LNCAP (cell line): ENCODE measurements around the gene PLA2G4A.

Experiments used
- TF ChIP-seq, protein P1 (sequence below): fragments of 450-650 bp; IDR thresholded peaks from 2 replicates; pipeline ENCODE4 v1.5.1; 2017; ENCODE audit warnings: mild to moderate bottlenecking

PLA2G4A gene

DNA sequence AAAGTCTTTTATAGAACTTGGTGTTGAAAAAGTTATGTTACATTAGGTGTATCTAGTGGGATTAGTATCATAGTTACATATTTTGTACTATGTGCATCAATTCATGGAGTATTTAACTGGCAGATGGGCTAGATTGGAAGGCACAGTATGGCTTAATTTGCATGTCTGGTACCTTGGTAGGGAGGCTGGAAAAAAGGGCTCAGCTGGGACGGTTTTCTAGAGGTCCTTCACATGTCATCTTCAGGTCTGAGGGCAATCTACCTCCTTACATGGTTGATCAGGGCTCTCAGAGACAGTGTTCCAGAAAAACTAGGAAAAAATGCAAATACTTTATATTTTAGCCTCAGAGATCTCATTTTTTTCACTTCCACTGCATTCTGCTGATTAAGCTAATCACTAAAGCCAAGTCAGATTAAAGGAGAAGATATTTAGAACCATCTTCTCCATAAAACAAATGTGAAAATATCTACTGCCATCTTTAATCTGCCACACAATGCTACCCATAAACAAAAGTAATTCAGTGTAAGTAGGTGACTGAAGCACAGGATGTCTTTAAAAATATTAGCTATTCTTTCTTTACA is 209.3 kb downstream of the PLA2G4A start:
- TF ChIP-seq, protein P1, sequence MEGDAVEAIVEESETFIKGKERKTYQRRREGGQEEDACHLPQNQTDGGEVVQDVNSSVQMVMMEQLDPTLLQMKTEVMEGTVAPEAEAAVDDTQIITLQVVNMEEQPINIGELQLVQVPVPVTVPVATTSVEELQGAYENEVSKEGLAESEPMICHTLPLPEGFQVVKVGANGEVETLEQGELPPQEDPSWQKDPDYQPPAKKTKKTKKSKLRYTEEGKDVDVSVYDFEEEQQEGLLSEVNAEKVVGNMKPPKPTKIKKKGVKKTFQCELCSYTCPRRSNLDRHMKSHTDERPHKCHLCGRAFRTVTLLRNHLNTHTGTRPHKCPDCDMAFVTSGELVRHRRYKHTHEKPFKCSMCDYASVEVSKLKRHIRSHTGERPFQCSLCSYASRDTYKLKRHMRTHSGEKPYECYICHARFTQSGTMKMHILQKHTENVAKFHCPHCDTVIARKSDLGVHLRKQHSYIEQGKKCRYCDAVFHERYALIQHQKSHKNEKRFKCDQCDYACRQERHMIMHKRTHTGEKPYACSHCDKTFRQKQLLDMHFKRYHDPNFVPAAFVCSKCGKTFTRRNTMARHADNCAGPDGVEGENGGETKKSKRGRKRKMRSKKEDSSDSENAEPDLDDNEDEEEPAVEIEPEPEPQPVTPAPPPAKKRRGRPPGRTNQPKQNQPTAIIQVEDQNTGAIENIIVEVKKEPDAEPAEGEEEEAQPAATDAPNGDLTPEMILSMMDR: no peak
